NCI-H524 treated with DMSO at 0.1 percent for 48 hours (cell line): Measurements from ENCODE around the gene CAMP.
"Not testable (repeated sequence)": the region's sequence is repeated elsewhere in the genome, so short reads cannot be mapped to it uniquely, and the experiment has no call there.

Experiments used
- DNase-seq: peaks from one replicate; lab custom pipeline; 2025; lab: John Stamatoyannopoulos, UW

The CAMP gene

GRCh38 chr3:48222616-48223513, at the start of gene CAMP:
Gene CAMP, plus strand, starts transcription at chr3:48223495. Its CDS starts 17 bp downstream, at chr3:48223512.
- no peak for DNase-seq

DNA sequence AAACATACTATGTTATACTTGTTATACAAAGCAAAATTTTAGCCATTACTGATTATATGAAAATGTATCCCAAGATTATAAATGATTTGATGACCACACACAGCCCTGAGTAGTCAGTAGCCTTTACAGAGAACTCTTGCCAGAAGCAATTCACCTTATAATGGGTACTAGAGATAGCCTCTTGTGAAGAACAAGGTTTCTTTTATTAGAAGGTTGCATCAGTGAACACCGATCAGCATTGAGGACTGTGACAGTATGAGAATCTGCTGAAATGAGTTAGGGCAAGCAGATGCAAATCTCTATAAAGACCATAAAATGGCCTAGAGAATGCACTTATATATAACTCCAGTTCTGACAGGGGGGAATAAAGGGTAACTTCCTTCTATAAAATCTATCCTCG, 45.2 kb upstream of the CAMP start:
- DNase-seq: no peak

DNA sequence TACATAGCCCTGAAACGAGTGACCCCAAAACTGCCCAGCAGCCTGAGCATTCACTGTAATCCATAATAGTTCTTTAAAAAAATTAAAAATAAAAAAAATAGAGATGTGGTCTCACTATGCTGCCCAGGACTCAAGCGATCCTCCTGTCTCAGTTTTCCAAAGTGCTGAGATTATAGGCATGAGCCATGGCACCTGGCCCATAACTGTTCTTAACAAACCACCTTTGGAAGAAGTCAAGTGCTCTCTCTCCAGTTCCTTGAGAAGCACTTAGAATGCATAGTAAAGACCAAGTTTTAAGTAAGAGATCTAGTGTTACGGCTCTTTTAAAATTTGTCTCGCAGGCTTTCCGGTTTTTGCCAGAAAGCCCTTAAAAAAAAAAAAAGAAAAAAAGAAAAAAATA, 43.3 kb upstream of the CAMP start:
- peak; percentile 26 for DNase-seq

GRCh38 chr3:48180531-48181253, 42.6 kb upstream of the CAMP start:
- no peak for DNase-seq

DNA sequence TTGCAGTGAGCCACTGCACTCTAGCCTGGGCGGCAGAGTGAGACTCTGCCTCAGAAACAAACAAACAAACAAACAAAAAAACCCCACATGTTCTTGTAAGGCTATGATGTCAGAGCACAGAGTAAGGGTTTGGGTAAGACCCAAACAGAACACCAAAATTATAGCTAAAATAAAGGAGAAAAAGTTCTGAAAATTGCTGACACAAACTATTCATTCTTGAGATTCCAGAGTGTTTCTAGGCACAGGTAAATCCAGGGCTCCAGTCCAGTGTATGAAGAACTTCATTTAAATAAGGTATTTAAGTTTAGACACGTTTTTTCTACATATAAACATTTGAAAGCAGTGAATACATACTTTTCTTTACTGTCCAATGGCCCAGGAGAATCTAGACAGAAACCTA, 39.0 kb upstream of the CAMP start:
- DNase-seq: no peak

DNA sequence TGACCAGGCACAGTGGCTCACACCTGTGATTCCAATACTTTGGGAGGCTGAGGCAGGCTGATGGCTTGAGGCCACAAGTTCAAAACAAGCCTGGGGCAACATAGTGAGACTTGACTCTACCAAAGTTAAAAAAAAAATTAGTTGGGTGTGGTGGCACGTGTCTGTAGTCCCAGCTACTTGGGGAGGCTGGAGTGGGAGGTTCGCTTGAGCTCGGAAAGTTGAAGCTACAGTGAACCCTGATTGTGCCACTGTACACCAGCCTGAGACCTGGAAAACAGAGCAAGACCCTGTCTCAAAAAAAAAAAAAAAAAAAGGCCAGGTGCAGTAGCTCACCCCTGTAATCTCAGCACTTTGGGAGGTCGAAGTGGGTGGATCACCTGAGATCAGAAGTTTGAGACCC, 38.2 kb upstream of the CAMP start:
- DNase-seq: no peak

GRCh38 chr3:48186631-48187300, 36.5 kb upstream of the CAMP start:
- DNase-seq: no peak

DNA sequence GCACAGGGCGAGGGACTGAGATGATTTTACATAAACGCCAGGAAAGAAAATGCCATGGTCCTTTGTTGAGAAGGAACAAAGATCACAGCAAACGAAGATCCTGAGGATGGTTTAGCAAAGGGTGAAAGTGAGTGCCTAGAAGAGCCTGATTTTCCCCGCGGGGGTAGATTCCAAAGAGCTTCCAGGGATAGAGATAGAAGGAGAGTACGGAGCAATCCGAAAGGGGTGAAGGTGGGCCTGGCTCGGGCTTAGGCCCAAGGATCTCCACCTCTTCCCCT, 36.1 kb upstream of the CAMP start:
- no peak for DNase-seq

DNA sequence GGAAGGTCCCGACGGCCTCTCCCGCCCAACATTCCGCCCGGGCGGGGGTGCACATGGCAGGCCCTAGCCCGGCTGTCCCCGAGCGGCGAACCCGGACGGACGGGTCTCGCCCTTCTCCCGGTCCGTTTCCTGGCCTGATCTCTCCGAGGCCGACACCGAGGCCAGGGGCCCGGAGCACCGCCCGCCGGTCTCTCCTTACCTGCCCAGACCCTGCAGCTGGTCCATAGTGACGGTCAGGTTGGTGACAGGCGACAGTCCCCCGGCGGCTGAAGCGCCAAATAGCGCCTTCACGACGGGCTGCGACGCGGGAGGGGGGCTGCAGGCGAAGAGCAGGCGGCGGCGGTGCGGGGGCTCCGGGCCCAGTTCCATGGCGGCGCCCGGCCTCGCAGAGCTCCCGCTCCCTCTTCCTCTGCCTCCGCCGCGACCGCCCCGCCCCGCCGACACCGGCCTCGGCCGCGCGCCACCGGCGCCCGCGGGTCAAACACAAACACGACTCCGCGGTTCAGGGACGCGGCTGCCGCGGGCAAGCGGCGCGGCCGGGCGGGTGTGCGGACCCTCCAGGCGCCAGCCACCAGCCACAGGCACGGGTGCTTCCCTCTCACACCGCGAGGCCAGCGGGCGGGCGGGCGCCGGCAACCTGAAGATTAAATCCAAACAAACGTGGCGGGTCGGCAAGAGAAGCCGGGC, 35.6 kb upstream of the CAMP start:
- no peak for DNase-seq

GRCh38 chr3:48188266-48189201, 34.8 kb upstream of the CAMP start, which contains the start of gene CDC25A:
Gene CDC25A, minus strand, starts transcription at chr3:48188417. Its CDS starts 470 bp downstream, at chr3:48187947.
- peak; percentile 99 for DNase-seq

DNA sequence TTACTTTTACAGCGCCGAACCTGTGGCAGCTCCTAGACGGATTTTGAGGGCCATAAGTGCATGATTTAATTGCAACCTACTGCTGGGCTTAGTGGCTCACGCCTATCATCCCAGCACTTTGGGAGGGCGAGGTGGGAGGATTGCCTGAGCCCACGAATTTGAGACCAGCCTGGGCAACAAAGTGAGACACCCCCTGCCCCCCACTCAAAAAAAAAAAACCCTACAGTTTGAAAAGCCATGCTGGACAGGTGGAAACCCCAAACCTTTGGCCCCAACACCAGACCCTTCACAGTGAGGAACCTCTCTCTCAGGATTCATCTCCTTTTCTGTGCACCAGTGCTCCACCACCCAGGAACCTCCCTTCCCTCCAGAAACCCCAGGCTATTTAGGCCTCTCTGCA, 34.0 kb upstream of the CAMP start:
- DNase-seq: no peak

DNA sequence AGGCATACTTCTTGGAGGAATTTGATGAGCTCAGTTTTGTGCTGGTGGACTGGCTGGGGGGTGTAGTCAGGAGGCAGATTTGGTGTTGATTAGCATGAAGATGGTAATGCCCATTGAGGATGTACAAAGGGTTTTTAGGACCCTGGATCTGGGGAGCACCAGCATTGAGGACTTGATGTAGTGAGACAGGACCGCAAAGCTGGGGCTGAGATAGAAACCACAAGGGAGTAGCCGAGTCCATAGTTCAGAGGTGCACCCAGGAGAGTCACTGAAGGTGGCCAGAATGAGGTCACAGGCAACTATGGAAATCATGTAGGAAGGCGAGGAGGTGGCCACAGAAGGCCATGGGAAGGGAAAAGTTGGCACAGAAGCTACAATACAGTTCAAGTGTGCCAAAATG, 32.4 kb upstream of the CAMP start:
- no peak for DNase-seq

DNA sequence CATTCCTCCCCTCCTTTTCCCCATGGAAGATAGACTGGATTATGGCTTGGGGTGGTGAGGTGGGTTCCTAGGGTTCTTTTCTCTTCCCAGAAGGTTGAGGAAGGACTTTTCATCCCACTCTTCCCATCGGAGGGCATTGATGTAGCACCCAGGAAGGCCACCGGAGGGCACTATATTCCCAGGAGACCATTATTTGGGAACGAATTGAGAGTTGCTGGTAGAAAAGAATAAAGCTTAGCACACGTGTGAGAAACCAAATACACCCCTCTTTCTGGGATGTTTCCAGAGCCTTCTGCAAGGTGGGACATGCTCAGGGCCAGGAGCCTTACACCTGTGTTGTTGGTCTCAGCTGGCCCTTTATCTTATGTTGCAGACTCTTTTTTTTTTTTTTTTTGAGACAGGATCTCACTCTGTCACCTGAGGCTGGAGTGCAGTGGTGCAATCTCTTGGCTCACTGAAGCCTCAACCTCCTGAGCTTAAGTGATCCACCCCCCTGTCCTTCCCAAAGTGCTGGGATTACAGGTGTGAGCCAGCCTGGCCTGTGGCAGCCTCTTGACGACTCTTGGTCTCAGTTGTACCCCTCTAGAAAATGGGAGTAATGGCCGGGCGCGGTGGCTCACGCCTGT, 28.7 kb upstream of the CAMP start:
- no peak for DNase-seq

DNA sequence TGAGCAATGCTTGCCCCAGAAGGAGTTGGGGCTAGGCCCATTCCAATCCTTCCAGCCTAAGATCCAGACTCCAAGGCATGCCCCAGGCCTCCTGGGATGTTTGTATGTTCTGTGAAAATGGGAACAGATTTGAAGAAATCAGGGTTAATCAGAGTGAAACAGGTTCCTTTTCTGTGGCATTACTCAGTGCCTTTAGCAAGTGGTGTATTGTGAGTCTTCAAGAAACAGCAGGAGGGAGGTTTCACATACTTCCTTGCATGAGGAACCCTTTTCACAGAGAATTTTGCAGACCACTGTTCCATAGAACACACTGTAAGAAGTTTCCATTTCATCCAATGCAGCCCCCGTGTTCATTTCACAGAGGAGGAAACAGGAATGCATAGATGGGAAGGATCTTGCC, 26.7 kb upstream of the CAMP start:
- DNase-seq: no peak

DNA sequence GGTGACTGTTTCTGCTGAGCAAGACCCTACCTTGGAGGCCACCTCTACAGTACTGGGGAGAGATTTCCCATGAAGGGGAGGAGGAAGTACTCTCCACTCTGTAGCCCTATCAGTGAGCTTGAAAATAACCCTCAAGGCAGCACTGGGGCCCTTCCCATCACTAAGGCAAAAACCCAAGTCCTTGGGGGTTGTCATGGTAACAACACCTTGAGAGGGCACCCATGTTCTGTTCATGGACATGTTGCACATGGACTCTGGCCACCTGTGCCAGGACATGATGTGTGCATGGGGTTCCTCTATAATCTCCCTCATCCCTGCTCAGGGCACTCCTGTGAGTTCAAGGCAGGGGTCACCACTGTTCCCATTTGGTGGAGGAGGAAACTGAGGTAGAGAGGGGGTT, 24.2 kb upstream of the CAMP start:
- DNase-seq: no peak

DNA sequence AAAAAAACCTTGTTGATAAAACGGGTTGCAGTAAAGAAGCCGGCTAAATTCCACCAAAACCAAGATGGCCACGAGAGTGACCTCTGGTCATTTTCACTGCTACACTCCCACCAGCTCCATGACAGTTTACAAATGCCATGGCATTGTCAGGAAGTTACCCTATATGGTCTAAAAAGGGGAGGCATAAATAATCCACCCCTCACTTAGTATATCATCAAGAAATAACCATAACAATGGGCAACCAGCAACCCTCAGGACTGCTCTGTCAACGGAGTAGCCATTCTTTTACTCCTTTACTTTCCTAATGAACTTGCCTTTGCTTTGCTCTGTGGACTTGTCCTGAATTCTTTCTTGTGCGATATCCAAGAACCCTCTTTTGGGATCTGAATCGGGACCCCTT, 20.7 kb upstream of the CAMP start:
- no peak for DNase-seq

DNA sequence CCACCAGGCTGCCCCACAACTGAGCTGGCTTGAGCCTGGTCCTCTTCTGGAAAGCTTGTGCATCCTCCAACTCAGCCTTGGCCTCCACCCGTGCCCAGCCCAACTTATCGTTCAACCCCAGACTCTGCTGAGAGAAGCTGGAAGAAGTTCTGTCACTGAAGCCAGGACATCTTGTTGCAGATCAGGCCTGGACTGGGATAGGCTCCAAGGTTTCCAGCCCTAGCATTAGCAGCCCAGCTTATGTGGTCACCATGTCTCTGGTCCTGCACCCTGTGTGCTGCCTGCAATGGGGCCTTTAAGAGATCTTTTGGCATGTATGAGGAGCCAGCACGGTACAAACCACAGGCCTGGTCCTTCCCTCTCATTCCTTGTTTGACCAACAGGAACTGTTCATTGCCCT, 15.2 kb upstream of the CAMP start:
- no peak for DNase-seq

- no peak for DNase-seq
Measured at GRCh38 chr3:48209445-48209844, 13.8 kb upstream of the CAMP start.

GRCh38 chr3:48210534-48210933, 12.8 kb upstream of the CAMP start:
- not testable (repeated sequence) for DNase-seq

GRCh38 chr3:48211776-48212175, 11.5 kb upstream of the CAMP start:
- not testable (repeated sequence) for DNase-seq

DNA sequence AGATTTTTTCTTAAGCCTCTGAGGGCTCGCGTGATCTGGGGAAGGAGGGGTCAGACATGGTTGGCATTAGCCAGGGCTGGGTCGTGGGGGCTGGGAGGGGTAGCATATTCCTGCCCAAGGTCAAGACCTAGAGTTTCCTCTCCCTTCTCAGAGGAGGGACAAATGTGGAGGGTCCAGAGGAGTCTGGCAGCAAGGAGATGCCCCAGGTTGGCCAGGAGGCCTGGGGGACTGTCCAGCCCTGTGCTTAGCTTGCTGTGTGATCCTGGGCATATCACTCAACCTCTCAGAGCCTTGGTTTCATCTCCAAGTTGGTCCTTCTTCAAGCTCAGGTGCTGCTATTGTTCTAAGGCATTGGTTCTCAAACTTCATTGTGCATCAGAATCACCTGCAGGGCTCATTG, 9.1 kb upstream of the CAMP start:
- DNase-seq: no peak
